IMR-90 (cell line): Measurements from ENCODE around the gene CLDN7. TPM values are rescaled to one million over a fixed set of nuclear protein-coding genes. Genes with fewer than 3 reads are reported as not detected.

Experiments
- ATAC-seq: fragments of 200-7000 bp; cut with Tn5 transposase; 2 replicates; pipeline ENCODE4 v1.9.1; 2020; ENCODE audit warnings: low read depth, mild to moderate bottlenecking, moderate library complexity
- BruUV-seq: library from RNA; stranded (reverse); fragments of 400-500 nt; replicated peaks from 2 replicates; lab custom pipeline; 2021; lab: Mats Ljungman, UMichigan
- CTCF ChIA-PET: fragments of 300-600 bp; formaldehyde crosslinking; extraction: SDS; loops from one replicate; lab custom pipeline; 2021; ENCODE audit warnings: antibody characterized with exemption; lab: Yijun Ruan, JAX
- POLR2A ChIA-PET: fragments of 300-600 bp; sonication (Branson Sonifier 250); formaldehyde crosslinking; loops from one replicate; lab custom pipeline; 2022; ENCODE audit warnings: antibody characterized with exemption; ENCODE audit not compliant: unreplicated experiment; lab: Charles Lee
- DNase-seq: peaks from one replicate; pipeline ENCODE4 v3.0.0; 2013
- H2AFZ ChIP-seq: replicated peaks from 2 replicates; pipeline ENCODE3; 2013; ENCODE audit warnings: low read length, mild to moderate bottlenecking; ENCODE audit not compliant: poor library complexity
- H2AK5ac ChIP-seq: 2 replicates; pipeline ENCODE4 v1.6.1; 2013; ENCODE audit warnings: low read depth, low read length, inconsistent platforms
- H2AK9ac ChIP-seq: replicated peaks from 2 replicates; pipeline ENCODE3; 2013; ENCODE audit warnings: mild to moderate bottlenecking, low read depth, low read length, moderate library complexity; ENCODE audit not compliant: poor library complexity
- H2BK120ac ChIP-seq: 2 replicates; pipeline ENCODE4 v1.6.1; 2013; ENCODE audit warnings: low read depth, low read length, inconsistent platforms
- H2BK15ac ChIP-seq: 3 replicates; pipeline ENCODE4 v1.6.1; 2013; ENCODE audit warnings: low read depth, low read length, inconsistent platforms
- H2BK20ac ChIP-seq: 2 replicates; pipeline ENCODE4 v1.6.1; 2013; ENCODE audit warnings: low read depth, mild to moderate bottlenecking, inconsistent platforms, low read length, moderate library complexity
- H2BK5ac ChIP-seq: 2 replicates; pipeline ENCODE4 v1.6.1; 2013; ENCODE audit warnings: mild to moderate bottlenecking, low read depth, low read length, inconsistent platforms; ENCODE audit not compliant: poor library complexity, severe bottlenecking
- H3K14ac ChIP-seq: replicated peaks from 2 replicates; pipeline ENCODE4 v1.6.1; 2013; ENCODE audit warnings: low read depth, low read length, inconsistent platforms
- H3K18ac ChIP-seq: 2 replicates; pipeline ENCODE4 v1.6.1; 2013; ENCODE audit warnings: low read depth, low read length, control low read depth
- H3K23ac ChIP-seq: 2 replicates; pipeline ENCODE4 v1.6.1; 2013; ENCODE audit warnings: low read depth, low read length, inconsistent platforms
- H3K27ac ChIP-seq: 2 replicates; pipeline ENCODE4 v1.5.1; 2013; ENCODE audit warnings: mild to moderate bottlenecking, control low read depth, low read length; ENCODE audit not compliant: insufficient read depth
- H3K27me3 ChIP-seq: 2 replicates; pipeline ENCODE4 v1.6.1; 2013; ENCODE audit warnings: low read length; ENCODE audit not compliant: control insufficient read depth, insufficient read depth
- H3K36me3 ChIP-seq: 2 replicates; pipeline ENCODE4 v1.6.1; 2013; ENCODE audit warnings: low read length, mixed read lengths; ENCODE audit not compliant: control insufficient read depth, insufficient read depth
- H3K4ac ChIP-seq: 2 replicates; pipeline ENCODE4 v1.6.1; 2013; ENCODE audit warnings: low read depth, low read length, inconsistent platforms
- H3K4me1 ChIP-seq: 2 replicates; pipeline ENCODE4 v1.6.1; 2013; ENCODE audit warnings: low read length, mixed read lengths; ENCODE audit not compliant: control insufficient read depth, insufficient read depth
- H3K4me2 ChIP-seq: 2 replicates; pipeline ENCODE4 v1.6.1; 2013; ENCODE audit warnings: low read depth, mild to moderate bottlenecking, control low read depth, low read length, moderate library complexity
- H3K4me3 ChIP-seq: 2 replicates; pipeline ENCODE4 v1.5.1; 2013; ENCODE audit warnings: low read depth, mild to moderate bottlenecking, control low read depth, low read length, moderate library complexity; ENCODE audit not compliant: insufficient read depth
- H3K56ac ChIP-seq: 2 replicates; pipeline ENCODE4 v1.6.1; 2013; ENCODE audit warnings: low read length, inconsistent platforms; ENCODE audit not compliant: insufficient read depth; ENCODE audit errors: extremely low read depth
- H3K79me1 ChIP-seq, 2 experiments: 2 replicates each; pipeline ENCODE4 v1.6.1; 2013; ENCODE audit warnings: low read length in 2 of 2, inconsistent platforms in 1 of 2, low read depth in 1 of 2
- H3K9ac ChIP-seq: 2 replicates; pipeline ENCODE4 v1.6.1; 2013; ENCODE audit warnings: low read depth, low read length, control low read depth
- H3K9me1 ChIP-seq: 2 replicates; pipeline ENCODE4 v1.6.1; 2013; ENCODE audit warnings: low read length, inconsistent platforms; ENCODE audit not compliant: insufficient read depth
- H3K9me3 ChIP-seq: 2 replicates; pipeline ENCODE4 v1.6.1; 2013; ENCODE audit warnings: low read length; ENCODE audit not compliant: control insufficient read depth, insufficient read depth
- H4K20me1 ChIP-seq: 2 replicates; pipeline ENCODE4 v1.6.1; 2013; ENCODE audit warnings: low read length, inconsistent platforms; ENCODE audit not compliant: insufficient read depth
- H4K5ac ChIP-seq: 2 replicates; pipeline ENCODE4 v1.6.1; 2013; ENCODE audit warnings: mild to moderate bottlenecking, low read depth, low read length, control low read depth
- H4K8ac ChIP-seq, 2 experiments: 2 replicates each; pipeline ENCODE4 v1.6.1; 2013; ENCODE audit warnings: low read depth in 2 of 2, low read length in 2 of 2, control low read depth in 1 of 2, inconsistent platforms in 1 of 2
- H4K91ac ChIP-seq: 2 replicates; pipeline ENCODE4 v1.6.1; 2013; ENCODE audit warnings: low read depth, low read length, inconsistent platforms; ENCODE audit not compliant: insufficient read depth
- BHLHE40 ChIP-seq: fragments of 150-350 bp; IDR thresholded peaks from 2 replicates; pipeline ENCODE4 v1.6.1; 2016; ENCODE audit warnings: mild to moderate bottlenecking, low read depth, low read length
- CEBPB ChIP-seq: IDR thresholded peaks from 2 replicates; pipeline ENCODE4 v1.6.1; 2012; ENCODE audit warnings: low read depth, low read length, improper control_type of control experiment
- CHD1 ChIP-seq: IDR thresholded peaks from 2 replicates; pipeline ENCODE4 v1.6.1; 2012; ENCODE audit warnings: low read depth, low read length, improper control_type of control experiment
- CTCF ChIP-seq: conservative IDR thresholded peaks from 2 replicates; pipeline ENCODE4 v1.5.1; 2012; ENCODE audit warnings: mild to moderate bottlenecking, low read depth, low read length, improper control_type of control experiment
- ELK1 ChIP-seq: fragments of 150-350 bp; IDR thresholded peaks from 2 replicates; pipeline ENCODE4 v1.6.1; 2016; ENCODE audit warnings: low read depth, mild to moderate bottlenecking, low read length, moderate library complexity, borderline replicate concordance
- FOS ChIP-seq: fragments of 150-350 bp; IDR thresholded peaks from 2 replicates; pipeline ENCODE4 v1.6.1; 2016; ENCODE audit warnings: low read depth, low read length
- MAFK ChIP-seq: IDR thresholded peaks from 2 replicates; pipeline ENCODE4 v1.6.1; 2012; ENCODE audit warnings: low read depth, low read length, improper control_type of control experiment
- MAZ ChIP-seq: IDR thresholded peaks from 2 replicates; pipeline ENCODE4 v1.6.1; 2012; ENCODE audit warnings: low read depth, mild to moderate bottlenecking, low read length, improper control_type of control experiment, moderate library complexity, borderline replicate concordance
- MXI1 ChIP-seq: IDR thresholded peaks from 2 replicates; pipeline ENCODE4 v1.6.1; 2012; ENCODE audit warnings: low read depth, mild to moderate bottlenecking, low read length, moderate library complexity, borderline replicate concordance
- POLR2A ChIP-seq: IDR thresholded peaks from 2 replicates; pipeline ENCODE4 v1.6.1; 2012; ENCODE audit warnings: mild to moderate bottlenecking, low read depth, low read length
- RAD21 ChIP-seq: IDR thresholded peaks from 2 replicates; pipeline ENCODE4 v1.6.1; 2012; ENCODE audit warnings: low read length, improper control_type of control experiment
- RCOR1 ChIP-seq: IDR thresholded peaks from 2 replicates; pipeline ENCODE4 v1.6.1; 2012; ENCODE audit warnings: mild to moderate bottlenecking, low read length, improper control_type of control experiment; ENCODE audit not compliant: insufficient replicate concordance
- RFX5 ChIP-seq: IDR thresholded peaks from 2 replicates; pipeline ENCODE4 v1.8.0; 2012; ENCODE audit warnings: low read depth, mild to moderate bottlenecking, low read length, moderate library complexity
- SMC3 ChIP-seq: fragments of 150-350 bp; IDR thresholded peaks from 2 replicates; pipeline ENCODE4 v1.6.1; 2016; ENCODE audit warnings: low read depth, mild to moderate bottlenecking, antibody characterized with exemption, low read length, moderate library complexity
- USF2 ChIP-seq: fragments of 150-350 bp; IDR thresholded peaks from 2 replicates; pipeline ENCODE4 v1.6.1; 2017; ENCODE audit warnings: mild to moderate bottlenecking, antibody characterized with exemption, low read length, low read depth
- WGBS, 2 experiments: methylation state at CpG; one replicate each; pipeline versions ENCODE4 v1.1.5 to v1.1.7; 2013; ENCODE audit warnings: missing lambda C conversion rate in 2 of 2; ENCODE audit not compliant: insufficient read length in 1 of 2; ENCODE audit errors: extremely low coverage in 2 of 2; 5-methylcytosine and 5-hydroxymethylcytosine counted together
- dilution Hi-C: fragments of 300-500 bp; cut with HindIII; formaldehyde crosslinking; loops from one replicate; pipeline ENCODE4 v1.14.3; 2018; ENCODE audit warnings: low sequenced_read_pairs; ENCODE audit not compliant: unreplicated experiment
- in situ Hi-C: fragments of 300-500 bp; cut with MboI; formaldehyde crosslinking; loops from 3 replicates; pipeline ENCODE4 v1.14.3; 2019; ENCODE audit warnings: low sequenced_read_pairs, inconsistent platforms, mixed read lengths
- intact Hi-C: fragments of 100-400 bp; cut with micrococcal nuclease; formaldehyde crosslinking; loops from 2 replicates; pipeline ENCODE4 v1.10.0; 2022
- polyA plus RNA-seq, 3 experiments: library from polyadenylated mRNA; depleted of rRNA; stranded (reverse); fragments of >200 nt; gene quantifications; 2 replicates each; pipeline ENCODE4 v1.2.3, GENCODE V29; 2012; ENCODE audit warnings: low replicate concordance in 1 of 3
- total RNA-seq: library from RNA; depleted of rRNA; stranded (reverse); fragments of >200 nt; gene quantifications from 2 replicates; pipeline ENCODE4 v1.2.3, GENCODE V29; 2012

CLDN7 gene
- total and polyA plus RNA-seq, 2 of the 4 experiments (the other 2 are of a cell fraction), result 1.4 TPM

GRCh38 chr17:7293816-7294613 is 31.7 kb upstream of the CLDN7 start:
- ATAC-seq (no peak), DNase-seq (no peak)
- H3K4me1 ChIP-seq, result peaks cover 3% of the 10 kb centered on the region
- CTCF ChIA-PET, result no interaction called here
- intact Hi-C loops, result no loop called here
- no peak overlapping the region for H2BK20ac ChIP-seq
- no peak overlapping the region for H2BK5ac ChIP-seq
- in situ Hi-C loops, result no loop called here
- H3K18ac ChIP-seq, result no peak overlapping the region
- no peak overlapping the region for H4K5ac ChIP-seq
- H2AFZ ChIP-seq, result peak overlapping the region; percentile 63
- no peak overlapping the region for H3K4me2 ChIP-seq
- BruUV-seq, result no TSS peak
- no peak overlapping the region for H3K23ac ChIP-seq
- no peak overlapping the region for H2AK9ac ChIP-seq
- no peak overlapping the region for H3K14ac ChIP-seq
- no peaks in the 10 kb centered on the region; the same call in 1 of the 2 replicates for H3K9me3 ChIP-seq
- H3K27ac ChIP-seq, result no peak overlapping the region
- no peaks in the 10 kb centered on the region for H3K79me1 ChIP-seq
- 8% methylated on average over 20 of the region's 75 CpGs; no CpG with 5 or more reads in 1 of the 2 experiments for WGBS, 2 experiments
- no peak overlapping the region for H3K56ac ChIP-seq
- H2BK120ac ChIP-seq, result no peak overlapping the region
- H3K36me3 ChIP-seq, result no peaks in the 10 kb centered on the region
- H3K27me3 ChIP-seq, result peaks cover 57% of the 10 kb centered on the region
- H2AK5ac ChIP-seq, result no peak overlapping the region
- H3K4ac ChIP-seq, result no peak overlapping the region
- H3K9ac ChIP-seq, result no peak overlapping the region
- H3K9me1 ChIP-seq, result no peaks in the 10 kb centered on the region; the same call in 1 of the 2 replicates
- H4K91ac ChIP-seq, result no peak overlapping the region
- 0 out of 2 replicates have a peak, but pooled peaks cover 3% of the 10 kb centered on the region for H4K20me1 ChIP-seq
- H2BK15ac ChIP-seq, result no peak overlapping the region
- H4K8ac ChIP-seq, result no peak overlapping the region
- H3K4me3 ChIP-seq, result no peak overlapping the region
- POLR2A ChIA-PET, result no interaction called here
- dilution Hi-C loops, result no loop called here
- TF ChIP-seq USF2 (no peak), RCOR1 (no peak), MAZ (no peak), FOS (no peak), CEBPB (no peak), RFX5 (no peak), ELK1 (no peak), MAFK (no peak), POLR2A (no peak), BHLHE40 (no peak), RAD21 (no peak), CTCF (no peak), MXI1 (no peak), SMC3 (no peak), CHD1 (no peak)
